ENCODE measurements around the gene PPIF. TPM values are rescaled to one million over a fixed set of nuclear protein-coding genes. Genes with fewer than 3 reads are reported as not detected.

PPIF gene
- total and polyA plus RNA-seq, 2 of the 13 experiments (the other 11 are each of a cell fraction or from before 2014, with no cell fraction given): 147 to 157 TPM

GRCh38 chr10:79374312-79375191, 27.3 kb downstream of the PPIF start (continued):
- TF ChIP-seq ZNF407 (CRISPR knock-in tag; IDR thresholded peaks at IDR 0.05; ENCODE audit: not compliant biosample characterization): no peak
- TF ChIP-seq MAX (IDR thresholded peaks at IDR 0.05): peak; percentile 28; the same call in 1 of the 2 replicates
- no peak for TF ChIP-seq TFDP1 (CRISPR knock-in tag; IDR thresholded peaks at IDR 0.05; ENCODE audit: borderline replicate concordance)
- TF ChIP-seq TOE1 (CRISPR knock-in tag; IDR thresholded peaks at IDR 0.05): no peak
- no peak for TF ChIP-seq REST (IDR thresholded peaks at IDR 0.05; ENCODE audit: borderline replicate concordance in 1 of 2, low read depth in 1 of 2, low read length in 2 of 2)
- TF ChIP-seq SNAI1 (CRISPR knock-in tag; IDR thresholded peaks at IDR 0.05; ENCODE audit: borderline replicate concordance): no peak
- TF ChIP-seq IKZF4 (CRISPR knock-in tag; IDR thresholded peaks at IDR 0.05; ENCODE audit: borderline replicate concordance, low read depth, not compliant biosample characterization): no peak
- no peak for TF ChIP-seq ATF4 (CRISPR knock-in tag; IDR thresholded peaks at IDR 0.05)
- no peak for TF ChIP-seq TMF1 (CRISPR knock-in tag; IDR thresholded peaks at IDR 0.05; ENCODE audit: low read depth)

Measured in HepG2 (cell line).